Ishikawa (cell line): ENCODE data around the gene CHAF1A.

Experiments used
- CREB1 ChIP-seq: IDR thresholded peaks from 2 replicates; pipeline ENCODE4 v1.6.1; 2012; ENCODE audit warnings: low read depth
- EGR1 ChIP-seq: IDR thresholded peaks from 2 replicates; pipeline ENCODE4 v1.6.1; 2012
- FOXM1 ChIP-seq: IDR thresholded peaks from 2 replicates; pipeline ENCODE4 v1.6.1; 2012; ENCODE audit warnings: low read depth, borderline replicate concordance
- MAX ChIP-seq: IDR thresholded peaks from 2 replicates; pipeline ENCODE4 v1.6.1; 2012
- USF1 ChIP-seq: IDR thresholded peaks from 2 replicates; pipeline ENCODE4 v1.6.1; 2012
- YY1 ChIP-seq: IDR thresholded peaks from 2 replicates; pipeline ENCODE4 v1.6.1; 2012; ENCODE audit warnings: low read depth
- ZBTB7A ChIP-seq: IDR thresholded peaks from 2 replicates; pipeline ENCODE4 v1.6.1; 2012; ENCODE audit warnings: low read depth

GRCh38 chr19:4391701-4392483, 10.5 kb upstream of the CHAF1A start:
- TF ChIP-seq MAX: no peak
- TF ChIP-seq EGR1: no peak
- TF ChIP-seq ZBTB7A: no peak
- TF ChIP-seq FOXM1: no peak
- TF ChIP-seq YY1: no peak
- no peak for TF ChIP-seq CREB1
- no peak for TF ChIP-seq USF1
